ENCODE data around the gene DDIT3.

DNA sequence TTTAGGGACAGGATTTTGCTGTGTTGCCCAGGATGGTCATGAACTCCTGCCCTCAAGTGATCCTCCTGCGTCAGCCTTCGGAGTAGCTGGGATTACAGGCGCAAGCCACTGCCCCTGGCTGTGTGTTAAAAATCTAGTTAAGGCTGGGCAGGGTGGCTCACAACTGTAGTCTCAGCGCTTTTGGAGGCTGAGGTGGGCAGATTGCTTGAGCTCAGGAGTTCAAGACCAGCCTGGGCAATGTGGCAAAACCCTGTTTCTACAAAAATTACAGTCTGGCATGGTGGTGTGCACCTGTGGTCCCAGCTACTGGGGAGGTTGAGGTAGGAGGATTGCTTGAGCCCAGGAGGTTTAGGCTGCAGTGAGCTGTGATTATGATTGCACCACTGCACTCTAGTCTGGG, 9.2 kb downstream of the DDIT3 start:
- TF ChIP-seq, protein P1, sequence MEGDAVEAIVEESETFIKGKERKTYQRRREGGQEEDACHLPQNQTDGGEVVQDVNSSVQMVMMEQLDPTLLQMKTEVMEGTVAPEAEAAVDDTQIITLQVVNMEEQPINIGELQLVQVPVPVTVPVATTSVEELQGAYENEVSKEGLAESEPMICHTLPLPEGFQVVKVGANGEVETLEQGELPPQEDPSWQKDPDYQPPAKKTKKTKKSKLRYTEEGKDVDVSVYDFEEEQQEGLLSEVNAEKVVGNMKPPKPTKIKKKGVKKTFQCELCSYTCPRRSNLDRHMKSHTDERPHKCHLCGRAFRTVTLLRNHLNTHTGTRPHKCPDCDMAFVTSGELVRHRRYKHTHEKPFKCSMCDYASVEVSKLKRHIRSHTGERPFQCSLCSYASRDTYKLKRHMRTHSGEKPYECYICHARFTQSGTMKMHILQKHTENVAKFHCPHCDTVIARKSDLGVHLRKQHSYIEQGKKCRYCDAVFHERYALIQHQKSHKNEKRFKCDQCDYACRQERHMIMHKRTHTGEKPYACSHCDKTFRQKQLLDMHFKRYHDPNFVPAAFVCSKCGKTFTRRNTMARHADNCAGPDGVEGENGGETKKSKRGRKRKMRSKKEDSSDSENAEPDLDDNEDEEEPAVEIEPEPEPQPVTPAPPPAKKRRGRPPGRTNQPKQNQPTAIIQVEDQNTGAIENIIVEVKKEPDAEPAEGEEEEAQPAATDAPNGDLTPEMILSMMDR (conservative IDR thresholded peaks at IDR 0.05 in 1 of 2, IDR thresholded peaks at IDR 0.05 in 1 of 2; ENCODE audit: low read depth in 1 of 2, low read length in 2 of 2), result no peak
- no peak for TF ChIP-seq EZH2 (IDR thresholded peaks at IDR 0.05; ENCODE audit: low read length, missing control alignments)
